GM19240 (cell line): Measurements from ENCODE around the gene PROZ.
"Not testable (repeated sequence)": the region's sequence is repeated elsewhere in the genome, so short reads cannot be mapped to it uniquely, and the experiment has no call there.

Experiments used
- DNase-seq: peaks from one replicate; pipeline ENCODE4 v3.0.0; 2011; ENCODE audit warnings: low spot score; ENCODE audit not compliant: insufficient read length

The PROZ gene

GRCh38 chr13:113157206-113157928 is 1.1 kb upstream of the PROZ start:
- no peak for DNase-seq

DNA sequence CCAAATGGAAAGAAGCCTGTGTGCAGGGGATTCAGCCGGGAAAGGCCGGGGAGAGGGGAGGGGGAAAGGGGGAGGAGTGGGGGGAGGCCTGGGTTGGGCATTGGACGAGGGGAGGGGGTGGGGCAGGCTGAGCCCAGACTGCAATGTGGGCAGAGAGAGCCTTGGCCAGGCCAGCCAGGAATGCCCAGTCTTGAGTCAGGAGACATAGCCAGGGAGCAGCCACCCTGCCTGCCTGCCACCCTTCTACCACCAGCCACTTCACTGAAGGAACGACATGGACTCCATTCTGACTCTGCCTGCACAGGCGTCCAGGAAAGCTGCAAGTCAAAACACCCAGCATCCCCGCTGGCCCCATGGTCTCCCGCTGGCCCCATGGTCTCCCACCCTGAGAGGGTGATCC is 498 bp downstream of the PROZ start:
- no peak for DNase-seq

DNA sequence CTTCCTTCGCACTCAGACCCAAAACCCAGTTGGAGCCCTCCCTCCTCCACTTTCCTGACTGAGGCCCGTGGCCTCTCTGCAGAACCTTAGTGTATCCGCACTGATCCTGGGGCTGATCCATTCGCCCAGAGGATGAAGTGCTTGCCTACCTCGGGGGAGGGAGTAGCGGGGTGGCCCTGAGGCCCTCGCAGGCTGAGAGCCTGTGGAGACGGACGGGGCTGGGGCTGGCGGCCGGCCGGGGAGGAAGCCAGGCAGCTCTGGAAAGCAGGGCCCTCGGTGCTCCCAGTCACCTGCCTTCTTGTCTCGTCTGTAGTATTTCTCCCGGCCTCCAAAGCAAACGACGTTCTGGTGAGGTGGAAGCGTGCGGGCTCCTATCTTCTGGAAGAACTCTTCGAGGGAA is 1.3 kb downstream of the PROZ start:
- no peak for DNase-seq

- DNase-seq = no peak
These were observed 2.5 kb downstream of the PROZ start for GRCh38 chr13:113160983-113161382.

GRCh38 chr13:113161433-113161832 is 3.0 kb downstream of the PROZ start:
- no peak for DNase-seq

GRCh38 chr13:113161975-113162374 is 3.5 kb downstream of the PROZ start:
- not testable (repeated sequence) for DNase-seq

DNA sequence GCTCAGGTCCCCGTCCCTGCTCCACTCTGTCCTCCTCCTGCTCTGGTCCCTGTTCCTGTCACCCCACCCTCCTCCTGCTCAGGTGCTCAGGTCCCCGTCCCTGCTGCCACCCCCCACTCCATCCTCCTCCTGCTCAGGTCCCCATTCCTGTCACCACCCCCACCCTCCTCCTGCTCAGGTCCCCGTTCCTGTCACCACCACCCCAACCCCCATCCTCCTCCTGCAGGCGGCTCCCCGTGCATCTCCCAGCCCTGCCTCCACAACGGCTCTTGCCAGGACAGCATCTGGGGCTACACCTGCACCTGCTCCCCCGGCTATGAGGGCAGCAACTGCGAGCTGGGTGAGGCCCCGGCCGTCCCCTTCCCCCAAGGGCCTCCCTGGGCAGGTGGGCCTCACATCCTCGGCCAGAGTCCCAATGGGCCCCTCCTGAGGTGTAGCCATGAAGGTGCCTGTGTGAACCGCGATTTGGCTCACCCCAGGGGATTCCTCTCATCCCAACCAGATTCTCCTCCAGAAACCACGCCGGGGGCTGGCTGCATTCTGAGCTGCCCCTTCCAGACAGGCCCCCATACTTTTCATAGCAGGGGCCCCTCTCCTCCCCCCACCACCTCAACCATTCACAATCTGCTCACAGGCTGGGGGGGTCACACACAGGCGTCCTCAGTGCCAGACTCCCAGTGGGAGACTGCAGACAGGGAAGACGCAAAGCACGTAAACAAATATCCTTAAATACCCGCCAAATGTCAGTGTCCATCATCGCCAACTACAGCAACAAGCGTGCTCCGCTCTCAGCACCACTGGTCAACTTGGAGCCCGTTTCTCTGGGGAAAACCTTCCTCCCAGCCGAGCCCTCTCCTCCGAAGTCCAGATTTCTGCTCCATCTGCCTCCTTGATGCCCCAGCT is 4.6 kb downstream of the PROZ start:
- DNase-seq = no peak

DNA sequence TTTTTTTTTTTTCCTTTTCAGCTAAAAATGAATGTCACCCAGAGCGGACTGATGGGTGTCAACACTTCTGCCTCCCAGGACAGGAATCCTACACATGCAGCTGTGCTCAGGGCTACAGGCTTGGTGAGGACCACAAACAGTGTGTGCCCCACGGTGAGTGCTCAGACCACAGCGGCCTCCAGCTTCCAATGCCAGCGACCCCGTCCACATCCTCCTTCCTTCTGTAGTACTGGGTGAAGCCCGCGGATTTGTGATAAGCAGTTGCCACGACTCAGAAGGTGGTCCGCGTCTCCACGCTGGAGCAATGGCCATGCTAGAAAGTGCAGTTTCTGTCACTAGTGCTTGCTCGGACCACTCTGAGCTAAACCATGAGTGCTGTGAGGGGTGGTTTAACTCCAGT is 6.0 kb downstream of the PROZ start:
- no peak for DNase-seq

GRCh38 chr13:113166266-113166665 is 7.8 kb downstream of the PROZ start:
- DNase-seq = no peak

- no peak for DNase-seq
These were observed 8.2 kb downstream of the PROZ start for GRCh38 chr13:113166681-113167080.

DNA sequence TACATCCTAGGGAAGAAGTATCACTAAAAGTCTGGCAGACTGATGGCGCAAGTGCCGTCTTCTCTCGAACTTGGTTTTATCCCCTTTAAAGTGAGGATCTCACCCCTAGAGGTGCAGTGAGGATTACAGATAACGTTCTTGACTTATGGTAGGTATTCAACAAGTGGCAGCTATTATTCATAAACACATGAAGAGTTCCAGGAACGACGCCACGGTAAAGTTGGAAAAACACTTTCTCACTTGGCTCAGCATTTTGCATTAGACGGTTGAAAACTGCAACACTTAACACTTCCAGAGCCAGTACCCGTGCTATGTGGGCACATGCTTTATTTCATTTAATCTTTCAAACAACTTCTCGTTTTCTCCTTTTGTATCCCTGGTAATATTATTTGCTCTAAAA is 8.7 kb downstream of the PROZ start:
- DNase-seq = no peak

- DNase-seq = no peak
These were observed 9.1 kb downstream of the PROZ start for GRCh38 chr13:113167575-113167974.

DNA sequence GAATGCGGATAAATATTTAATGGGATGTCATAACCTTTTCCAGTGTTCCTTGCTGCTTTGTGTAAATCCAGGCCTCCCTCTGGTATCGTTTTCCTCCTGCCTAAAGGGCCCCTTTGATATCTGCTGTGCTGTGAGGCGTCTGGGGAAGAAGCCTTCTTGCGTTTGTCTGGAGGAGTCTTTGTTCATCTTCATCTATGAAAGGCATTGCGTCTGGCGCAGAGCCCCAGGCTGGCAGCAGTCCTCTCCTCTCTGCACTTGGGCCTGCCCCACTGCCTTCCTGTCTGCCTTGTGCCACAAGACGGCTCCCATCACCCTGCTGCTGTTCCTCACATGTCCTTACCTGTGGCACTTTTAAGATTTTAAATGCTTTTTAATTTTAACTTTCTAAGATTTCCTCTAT is 9.8 kb downstream of the PROZ start:
- no peak for DNase-seq

GRCh38 chr13:113169277-113170272 is 11.1 kb downstream of the PROZ start:
- no peak for DNase-seq

DNA sequence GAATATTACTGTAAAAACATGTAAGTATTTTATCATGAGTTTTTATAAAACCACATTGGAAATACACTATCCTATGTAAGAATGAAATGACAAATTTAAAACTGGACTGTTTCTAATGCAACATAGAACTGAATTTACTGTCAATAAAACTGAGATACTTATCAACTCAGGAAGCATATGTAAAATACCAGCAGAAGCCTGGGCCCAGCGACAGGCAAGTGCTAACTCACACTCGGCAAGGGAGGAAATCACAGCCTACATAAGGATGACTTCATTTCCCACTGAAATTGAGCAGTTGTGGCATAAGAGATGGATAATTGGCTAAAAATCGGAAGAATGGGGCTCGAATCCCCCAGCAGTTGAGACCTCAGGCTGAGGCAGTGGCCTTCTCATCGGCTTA is 12.1 kb downstream of the PROZ start:
- DNase-seq = no peak

DNA sequence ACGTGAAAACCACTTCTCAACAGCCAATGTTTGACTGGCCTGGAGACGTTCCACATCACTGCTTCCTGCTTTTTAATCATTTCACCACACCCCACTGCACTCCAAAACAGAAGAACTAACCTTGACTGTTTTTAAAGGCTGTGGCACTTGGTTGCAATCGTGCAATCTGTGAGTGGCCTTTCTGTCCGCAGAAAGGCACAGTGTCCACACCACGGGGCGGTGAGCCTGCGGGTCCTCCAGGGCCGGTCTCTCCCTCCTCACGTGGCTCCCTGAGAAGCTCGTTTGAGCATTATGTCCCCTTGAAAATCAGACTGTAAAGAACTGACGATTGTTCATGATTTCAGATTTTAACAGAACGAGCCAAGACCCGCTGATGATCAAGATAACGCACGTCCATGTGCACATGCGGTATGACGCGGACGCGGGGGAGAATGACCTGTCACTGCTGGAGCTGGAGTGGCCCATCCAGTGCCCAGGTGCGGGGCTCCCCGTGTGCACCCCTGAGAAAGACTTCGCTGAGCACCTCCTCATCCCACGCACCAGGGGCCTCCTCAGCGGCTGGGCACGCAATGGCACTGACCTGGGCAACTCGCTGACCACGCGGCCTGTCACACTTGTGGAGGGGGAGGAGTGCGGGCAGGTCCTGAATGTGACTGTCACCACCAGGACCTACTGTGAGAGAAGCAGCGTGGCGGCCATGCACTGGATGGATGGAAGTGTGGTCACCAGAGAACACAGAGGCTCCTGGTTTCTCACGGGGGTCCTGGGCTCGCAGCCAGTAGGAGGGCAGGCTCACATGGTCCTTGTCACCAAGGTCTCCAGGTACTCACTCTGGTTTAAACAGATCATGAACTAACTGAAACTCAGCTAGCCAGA is 13.0 kb downstream of the PROZ start:
- no peak for DNase-seq

- no peak for DNase-seq
These were observed 14.0 kb downstream of the PROZ start for GRCh38 chr13:113172419-113172926.

DNA sequence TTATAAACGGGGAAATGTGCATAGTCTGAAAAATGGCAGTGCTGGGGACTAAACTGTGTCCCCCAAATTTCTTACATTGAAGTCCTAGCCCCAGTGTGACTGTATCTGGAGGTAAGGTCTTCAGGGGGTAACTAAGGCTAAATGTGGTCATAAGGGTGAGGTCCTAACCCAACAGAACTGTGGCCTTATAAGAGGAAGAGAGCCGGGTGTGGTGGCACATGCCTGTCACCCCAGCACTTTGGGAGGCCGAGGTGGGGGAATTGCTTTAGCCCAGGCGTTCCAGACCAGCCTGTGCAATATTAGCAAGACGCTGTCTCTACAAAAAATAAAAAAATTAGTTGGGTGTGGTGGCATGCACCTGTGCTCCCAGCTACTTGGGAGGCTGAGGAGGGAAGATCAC is 17.8 kb downstream of the PROZ start:
- no peak for DNase-seq

GRCh38 chr13:113176822-113177221 is 18.4 kb downstream of the PROZ start:
- no peak for DNase-seq
